Kidney glomerular epithelial cell (primary cell): ENCODE measurements around the gene A1BG.
"Not testable (repeated sequence)": the region's sequence is repeated elsewhere in the genome, so short reads cannot be mapped to it uniquely, and the experiment has no call there.

ENCODE experiments used
- DNase-seq: peaks from one replicate; lab custom pipeline; 2025; lab: John Stamatoyannopoulos, UW

Gene A1BG

DNA sequence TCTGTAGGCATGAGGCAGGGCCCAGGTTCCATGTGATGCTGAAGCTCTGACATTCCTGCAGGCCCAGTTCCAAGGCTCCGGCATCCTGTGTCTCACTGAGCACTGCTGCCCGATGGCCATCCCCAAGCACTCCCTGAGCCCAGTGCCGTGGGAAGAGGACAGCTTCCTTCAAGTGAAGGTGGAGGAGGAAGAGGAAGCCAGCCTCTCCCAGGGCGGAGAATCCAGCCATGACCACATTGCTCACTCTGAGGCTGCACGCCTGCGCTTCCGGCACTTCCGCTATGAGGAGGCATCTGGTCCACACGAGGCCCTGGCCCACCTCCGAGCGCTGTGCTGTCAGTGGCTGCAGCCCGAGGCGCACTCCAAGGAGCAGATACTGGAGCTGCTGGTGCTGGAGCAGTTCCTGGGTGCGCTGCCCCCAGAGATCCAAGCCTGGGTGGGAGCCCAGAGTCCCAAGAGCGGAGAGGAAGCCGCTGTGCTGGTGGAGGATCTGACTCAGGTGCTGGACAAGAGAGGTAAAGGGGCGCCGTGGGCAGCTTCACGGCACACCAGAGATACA, 18.5 kb downstream of the A1BG start:
- no peak for DNase-seq

DNA sequence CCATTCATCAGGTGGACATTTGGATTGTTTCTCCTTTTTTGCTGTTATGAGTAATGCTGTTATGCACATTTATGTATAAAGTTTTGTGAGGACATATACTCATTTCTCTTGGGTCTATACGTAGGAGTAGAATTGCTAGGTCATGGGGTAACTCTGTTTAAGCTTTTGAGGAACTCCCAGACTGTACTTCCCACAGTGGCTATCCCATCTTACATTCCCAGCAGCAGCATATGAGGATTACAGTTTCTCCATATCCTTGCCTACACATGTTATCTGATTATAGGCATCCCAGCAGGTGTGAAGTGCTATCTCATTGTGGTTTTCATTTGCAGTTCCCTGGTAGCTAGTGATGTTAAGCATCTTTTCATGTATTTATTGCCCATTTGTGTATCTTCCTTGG, 20.6 kb downstream of the A1BG start:
- DNase-seq, result no peak

DNA sequence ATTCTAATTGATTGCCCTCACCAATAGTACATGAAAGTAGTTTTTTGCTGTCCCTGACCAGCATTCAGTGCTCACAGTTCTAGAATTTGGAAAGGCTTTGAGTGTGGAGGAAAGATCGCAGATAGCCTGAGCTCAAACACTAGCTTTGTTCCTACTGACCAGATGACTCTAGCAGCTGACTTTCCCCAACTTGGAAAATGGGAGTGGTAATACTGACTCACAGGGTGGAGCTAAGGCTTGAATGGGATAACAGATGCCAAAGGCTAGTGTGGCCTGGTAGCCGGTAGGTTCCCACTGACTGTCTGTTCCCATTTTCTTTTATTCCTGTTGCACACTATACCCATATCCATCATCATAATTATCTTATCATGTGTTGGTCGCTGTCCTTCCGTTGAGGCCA, 22.8 kb downstream of the A1BG start:
- DNase-seq, result peak; percentile 9

DNA sequence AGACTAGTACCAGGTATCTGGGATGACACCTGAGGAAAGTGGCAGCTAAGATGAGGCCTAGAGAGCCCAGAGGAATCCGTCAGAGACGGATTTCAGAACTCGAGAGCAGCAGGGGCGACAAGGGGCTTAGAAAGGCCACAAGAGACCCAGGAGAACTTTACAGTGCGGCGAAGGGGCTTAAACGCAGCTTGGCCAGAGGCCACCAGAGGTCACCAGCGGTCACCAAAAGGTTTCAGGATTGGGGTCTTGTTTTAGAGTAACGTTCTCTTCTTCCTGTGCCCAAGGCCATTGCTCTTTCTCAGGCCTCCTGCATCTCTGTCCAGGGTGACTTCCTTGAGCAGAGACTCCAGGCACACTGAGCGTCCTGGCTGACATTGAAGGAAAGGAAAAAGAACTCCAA, 24.3 kb downstream of the A1BG start:
- no peak for DNase-seq

DNA sequence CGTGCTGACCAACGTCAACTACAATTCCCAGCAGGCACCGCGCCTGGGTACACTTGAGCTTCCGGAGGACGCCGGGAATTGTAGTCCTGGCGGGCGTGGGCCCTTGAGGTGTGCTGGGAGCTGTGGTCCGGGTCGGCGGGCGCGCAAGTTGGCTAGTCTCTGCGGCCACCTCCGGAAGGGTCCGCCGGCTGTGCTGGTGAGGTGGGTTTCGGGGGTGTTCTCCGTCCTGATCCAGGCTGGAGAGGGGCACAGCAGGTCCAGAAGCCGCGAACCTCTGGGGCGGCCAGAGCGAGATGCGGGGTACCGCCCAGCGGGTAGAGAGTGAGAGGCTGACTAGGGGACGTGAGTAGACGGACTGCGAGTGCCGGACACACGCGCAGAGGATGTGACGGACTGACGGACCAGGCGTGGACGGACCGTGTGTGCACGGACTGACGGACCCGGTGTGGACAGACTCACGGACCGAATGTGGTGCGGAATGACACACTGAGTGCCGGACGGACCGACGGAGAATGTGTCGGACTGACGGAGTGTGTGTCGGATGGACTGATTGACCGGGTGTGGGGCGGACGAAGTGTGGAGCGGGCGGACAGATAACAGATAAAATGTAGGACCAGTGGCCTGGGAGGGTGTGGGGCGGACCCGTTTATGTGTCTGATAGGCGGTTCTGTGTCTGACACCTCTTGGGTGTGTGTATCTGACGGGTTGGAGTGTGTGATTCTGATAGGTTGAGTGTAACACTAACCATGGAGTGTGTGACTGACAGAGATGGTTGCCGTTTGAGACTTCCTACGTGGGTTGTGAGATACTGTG, 26.2 kb downstream of the A1BG start, which contains the start of gene ZSCAN22:
Gene ZSCAN22, plus strand, starts transcription at position 81 of the 813 bp plus-strand sequence. CDS start 7,809 bp downstream, outside the sequence.
- DNase-seq, result peak; percentile 86

DNA sequence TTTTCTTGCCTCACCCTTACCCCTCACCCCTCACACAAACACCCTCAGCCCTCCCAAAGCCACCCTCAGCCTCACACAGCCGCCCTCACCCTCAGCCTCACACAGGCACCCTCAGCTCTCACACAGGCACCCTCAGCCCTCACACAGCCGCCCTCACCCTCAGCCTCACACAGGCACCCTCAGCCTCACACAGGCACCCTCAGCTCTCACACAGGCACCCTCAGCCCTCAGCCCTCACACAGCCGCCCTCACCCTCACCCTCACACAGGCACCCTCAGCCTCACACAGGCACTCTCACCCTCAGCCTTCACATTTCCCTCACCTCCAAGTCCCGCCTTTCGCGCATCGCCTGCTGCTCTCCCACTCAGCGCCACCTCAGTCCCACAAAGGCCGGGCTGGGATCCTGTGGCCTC, 26.8 kb downstream of the A1BG start:
- no peak for DNase-seq

DNA sequence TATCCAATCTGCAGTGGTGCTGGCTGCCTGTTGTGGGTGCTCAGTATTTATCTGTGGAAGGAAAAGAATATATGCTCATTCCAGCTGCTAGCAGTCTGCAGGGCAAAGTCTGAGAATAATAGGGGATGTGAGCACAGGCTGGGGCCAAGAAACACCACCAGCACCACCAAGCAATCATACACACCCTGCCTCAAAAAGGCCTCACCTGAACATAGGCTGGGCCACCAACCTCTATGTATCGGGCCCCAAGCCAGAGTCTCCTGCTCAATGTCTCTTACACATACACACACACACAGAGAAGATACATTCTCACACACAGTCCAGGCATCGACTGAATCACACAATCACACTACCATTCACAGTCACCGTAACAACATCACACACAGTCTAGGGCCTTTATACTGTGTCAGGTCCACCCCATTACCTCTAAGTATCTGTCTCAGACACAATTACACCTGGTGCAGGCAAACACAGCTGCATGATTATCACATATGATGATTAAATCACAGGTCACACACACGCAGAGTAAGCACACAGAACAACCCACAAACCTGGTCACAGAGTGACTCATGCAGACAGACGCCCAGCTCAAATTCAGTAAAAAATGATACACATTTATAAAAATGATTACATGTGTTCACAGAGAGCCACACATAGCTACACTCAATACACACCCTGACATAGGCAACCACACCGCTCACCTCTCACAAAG, 27.8 kb downstream of the A1BG start:
- DNase-seq, result no peak

DNA sequence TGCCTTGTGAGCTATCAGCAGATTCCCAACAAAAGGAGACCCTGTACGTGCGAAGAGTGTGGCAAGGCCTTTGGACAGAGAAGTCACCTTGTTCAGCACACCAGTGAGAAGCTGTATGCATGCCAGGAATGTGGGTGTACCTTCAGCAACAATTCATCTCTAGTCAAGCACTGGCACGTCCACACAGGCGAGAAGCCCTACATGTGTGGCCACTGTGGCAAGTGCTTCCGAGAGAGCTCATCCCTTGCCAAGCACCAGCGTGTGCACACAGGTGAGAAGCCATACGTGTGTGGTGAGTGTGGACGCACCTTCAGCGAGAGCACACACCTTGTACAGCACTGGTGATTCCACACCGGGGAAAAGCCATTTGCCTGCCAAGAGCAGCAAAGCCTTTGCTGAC, 34.1 kb downstream of the A1BG start:
- no peak for DNase-seq

DNA sequence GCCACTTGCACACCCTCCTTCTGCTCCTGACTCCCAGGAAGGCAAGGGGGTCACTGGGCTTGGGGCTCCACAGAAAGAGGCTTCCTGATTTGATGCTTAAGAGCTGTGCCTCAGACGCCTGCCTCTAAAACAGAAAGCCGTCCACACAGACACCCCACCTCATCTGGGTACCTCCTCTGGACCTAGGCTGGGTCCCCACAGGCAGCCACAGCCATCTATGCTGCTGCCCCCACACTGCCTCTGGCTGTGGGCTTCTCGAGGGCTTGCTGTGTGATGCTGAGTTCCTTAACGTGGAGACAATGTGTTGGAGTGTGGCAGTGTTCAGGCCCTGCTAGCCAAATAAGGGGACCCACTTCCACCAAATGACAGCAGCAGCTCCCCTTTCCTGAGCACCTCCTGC, 35.0 kb downstream of the A1BG start:
- DNase-seq, result no peak

DNA sequence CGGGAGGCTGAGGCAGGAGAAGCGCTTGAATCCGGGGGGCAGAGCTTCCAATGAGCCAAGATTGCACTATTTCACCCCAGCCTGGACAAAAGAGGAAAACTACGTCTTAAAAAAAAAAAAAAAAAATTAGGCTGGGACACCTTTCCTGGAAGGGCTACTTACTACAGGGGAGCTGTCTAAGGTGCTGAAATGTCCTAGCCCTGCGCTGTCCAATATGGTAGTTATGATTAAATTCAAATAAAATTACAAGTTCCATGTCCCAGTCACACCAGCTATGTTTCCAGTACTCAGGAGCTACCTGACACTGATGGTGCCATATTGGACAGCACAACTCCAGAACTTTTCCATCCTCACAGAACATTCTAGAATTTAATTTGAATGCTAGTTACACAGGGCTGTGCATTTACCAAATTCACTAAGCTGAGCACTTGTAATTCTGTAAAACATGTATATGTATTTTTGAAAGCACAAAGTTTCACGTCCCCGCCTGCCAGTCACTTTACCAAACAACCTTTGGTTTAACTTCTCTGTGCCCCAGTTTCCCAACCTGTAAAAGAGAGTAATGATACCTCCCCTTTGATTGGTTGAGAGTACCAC, 35.7 kb downstream of the A1BG start:
- peak; percentile 31 for DNase-seq

DNA sequence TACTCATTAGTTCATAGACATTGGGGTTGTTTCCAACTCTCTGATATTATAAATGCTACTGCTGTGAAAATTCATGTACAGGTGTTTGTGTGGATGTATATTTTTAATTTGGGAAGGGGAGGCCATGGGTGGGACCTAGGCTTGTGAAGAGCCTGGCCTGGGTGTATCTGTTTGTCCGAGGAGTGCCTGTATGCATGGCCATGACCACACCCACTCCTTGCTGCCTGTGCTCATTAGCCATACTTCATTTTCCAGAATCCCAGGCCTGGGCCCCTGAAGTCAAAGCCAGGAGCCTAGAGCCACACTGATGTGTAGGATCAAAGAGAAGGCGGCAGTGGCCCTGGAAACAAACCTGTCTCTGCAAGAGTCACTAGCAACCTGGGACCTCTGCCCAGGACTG, 37.7 kb downstream of the A1BG start:
- no peak for DNase-seq

DNA sequence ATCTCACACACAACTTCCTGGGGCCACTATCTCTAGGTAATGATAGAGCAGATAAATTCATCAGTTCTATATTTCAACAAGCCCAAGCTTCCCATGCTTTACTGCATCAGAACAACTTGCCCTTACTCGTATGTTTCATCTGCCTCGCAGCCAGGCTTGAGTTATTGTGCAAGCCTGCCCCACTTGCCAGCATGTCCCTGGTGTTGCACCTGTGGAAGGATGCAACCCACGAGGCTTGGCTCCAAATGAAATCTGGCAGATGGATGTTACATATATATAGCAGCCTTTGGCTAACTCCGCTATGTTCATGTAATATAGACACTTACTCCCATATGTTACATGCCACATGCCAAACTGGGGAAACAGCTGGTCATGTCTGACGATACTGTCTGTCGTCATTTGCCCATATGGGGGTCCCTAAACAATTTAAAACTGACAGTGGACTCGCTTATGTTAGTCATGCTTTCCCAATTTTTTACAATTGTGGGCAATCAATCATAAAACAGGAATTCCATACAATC, 41.9 kb downstream of the A1BG start:
- DNase-seq, result no peak

DNA sequence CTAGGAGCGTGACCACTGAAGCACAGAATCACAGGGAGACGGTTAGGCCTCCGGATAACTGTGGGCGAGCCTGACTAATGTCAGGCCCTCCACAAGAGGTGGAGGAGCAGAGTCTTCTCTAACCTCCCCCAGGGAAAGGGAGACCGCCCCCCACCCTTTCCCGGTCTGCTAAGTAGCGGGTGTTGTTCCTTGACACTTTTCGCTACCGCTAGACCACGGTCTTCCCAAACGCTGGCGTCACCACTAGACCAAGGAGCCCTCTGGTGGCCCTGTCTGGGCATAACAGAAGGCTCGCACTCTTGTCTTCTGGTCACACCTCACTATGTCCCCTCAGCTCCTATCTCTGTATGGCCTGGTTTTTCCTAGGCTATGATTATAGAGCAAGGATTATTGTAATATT, 42.6 kb downstream of the A1BG start:
- not testable (repeated sequence) for DNase-seq

DNA sequence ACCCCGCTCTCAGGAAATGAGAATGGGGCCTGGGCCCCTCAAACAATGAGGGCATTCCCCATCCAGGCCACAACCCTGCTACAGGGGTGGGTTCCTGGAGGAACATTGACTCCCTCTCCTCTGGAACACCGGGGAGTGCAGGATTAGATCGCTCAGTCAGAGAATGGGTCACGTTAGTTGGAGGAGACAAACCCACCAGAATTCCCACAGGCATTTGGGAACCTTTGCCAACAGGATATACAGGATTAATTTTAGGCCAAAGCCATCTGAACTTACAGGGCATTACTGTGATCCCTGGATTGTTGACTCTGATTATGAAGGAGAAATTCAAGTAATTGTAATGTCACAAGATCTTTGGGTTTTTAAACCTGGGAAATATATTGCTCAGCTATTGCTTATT, 45.6 kb downstream of the A1BG start:
- no peak for DNase-seq

DNA sequence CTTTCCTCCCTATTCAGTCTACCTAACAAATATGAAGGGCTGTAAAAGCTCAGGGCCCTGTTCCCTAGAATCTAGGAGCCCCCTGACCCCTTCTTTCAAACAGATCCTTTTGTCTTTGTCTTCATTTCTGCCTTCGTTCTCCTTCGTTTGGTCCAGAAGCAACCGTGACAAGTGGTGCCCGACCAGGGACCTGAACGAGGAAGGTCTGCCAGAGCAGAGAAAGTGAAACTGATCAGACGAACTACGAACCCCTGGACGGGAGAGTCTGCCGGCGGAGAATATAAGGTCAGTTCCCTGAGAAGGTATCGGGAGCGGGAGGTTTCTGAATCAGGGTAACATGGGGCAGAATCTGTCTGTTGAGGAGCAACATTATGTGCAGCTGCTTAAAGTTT, 47.4 kb downstream of the A1BG start:
- no peak for DNase-seq

DNA sequence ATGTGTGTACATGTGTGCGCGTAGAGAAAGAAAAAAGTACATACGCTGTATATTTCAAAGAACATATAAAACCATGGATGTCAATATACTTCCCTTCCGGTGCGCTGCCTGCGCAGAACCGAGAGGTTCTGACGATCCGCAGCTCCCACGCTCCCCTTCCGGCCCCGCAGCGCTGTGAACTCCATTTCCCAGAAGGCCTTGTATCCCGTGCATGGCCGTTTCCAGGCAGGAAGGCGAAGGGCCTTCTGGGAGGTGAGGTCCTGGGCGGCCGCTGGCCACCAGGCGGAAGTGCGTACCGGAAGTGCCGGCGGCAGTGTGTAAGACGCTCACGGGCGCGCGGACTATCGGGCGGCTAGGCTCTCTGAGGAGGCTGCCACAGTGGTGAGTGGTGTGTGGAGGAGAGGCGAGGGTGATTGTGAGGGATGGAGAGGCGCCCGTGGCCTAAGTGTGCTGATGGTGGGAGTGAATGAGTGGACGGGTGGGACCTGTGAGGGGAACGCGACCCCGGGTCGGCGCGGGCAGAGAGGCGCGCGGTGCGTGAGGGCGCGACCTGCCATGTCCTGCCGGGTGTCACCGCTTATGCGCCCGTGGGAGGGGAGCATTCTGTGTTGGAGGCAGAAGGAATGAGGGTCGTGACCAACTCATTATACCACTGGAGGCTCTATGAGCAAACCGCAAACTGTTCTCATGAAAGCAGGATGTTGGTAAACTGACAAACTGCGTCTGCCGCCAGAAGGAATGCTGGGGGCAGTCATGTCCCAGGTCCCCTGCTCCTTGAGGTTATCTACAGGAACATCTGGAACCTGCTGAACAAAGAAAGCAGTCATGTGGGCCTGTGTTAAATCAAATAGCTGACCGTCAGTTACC, 48.0 kb downstream of the A1BG start, which contains the start of gene ERVK3-1:
Gene ERVK3-1, plus strand, starts transcription at position 313 of the 867 bp plus-strand sequence. CDS start 6,792 bp downstream, outside the sequence.
- DNase-seq, result peak; percentile 94

DNA sequence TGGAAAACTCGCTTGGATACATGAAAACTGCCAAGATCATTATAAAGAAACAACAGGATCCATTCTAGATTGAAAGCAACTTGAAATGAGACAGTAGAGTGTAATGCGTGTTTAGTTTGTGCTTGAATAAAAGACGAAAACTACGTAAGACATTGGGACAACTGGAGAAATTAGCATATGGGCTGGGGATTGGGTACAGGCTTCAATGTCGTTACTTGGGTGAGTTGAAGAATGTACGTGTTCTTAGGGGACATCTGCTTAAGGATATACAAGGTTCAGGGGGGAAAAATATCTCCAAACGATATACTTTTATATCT, 48.6 kb downstream of the A1BG start:
- no peak for DNase-seq

DNA sequence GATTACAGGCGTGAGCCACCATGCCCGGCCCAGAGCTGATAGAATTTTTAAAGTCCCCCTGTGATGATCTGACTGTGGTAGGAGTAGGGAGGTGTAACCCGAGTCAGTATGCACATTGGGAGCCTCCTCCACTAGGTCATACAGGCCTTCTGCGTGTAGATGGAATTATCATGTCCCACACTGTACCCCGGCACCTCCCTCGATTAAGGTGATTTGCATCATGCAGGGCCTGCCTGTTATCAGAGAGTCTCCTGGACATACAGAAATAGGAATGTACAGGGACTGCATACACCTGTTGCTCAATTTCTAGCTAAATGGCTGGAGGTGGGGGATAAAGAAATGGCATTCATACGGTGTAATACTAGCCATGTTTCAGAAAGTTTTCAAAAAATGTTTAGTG, 49.0 kb downstream of the A1BG start:
- no peak for DNase-seq

DNA sequence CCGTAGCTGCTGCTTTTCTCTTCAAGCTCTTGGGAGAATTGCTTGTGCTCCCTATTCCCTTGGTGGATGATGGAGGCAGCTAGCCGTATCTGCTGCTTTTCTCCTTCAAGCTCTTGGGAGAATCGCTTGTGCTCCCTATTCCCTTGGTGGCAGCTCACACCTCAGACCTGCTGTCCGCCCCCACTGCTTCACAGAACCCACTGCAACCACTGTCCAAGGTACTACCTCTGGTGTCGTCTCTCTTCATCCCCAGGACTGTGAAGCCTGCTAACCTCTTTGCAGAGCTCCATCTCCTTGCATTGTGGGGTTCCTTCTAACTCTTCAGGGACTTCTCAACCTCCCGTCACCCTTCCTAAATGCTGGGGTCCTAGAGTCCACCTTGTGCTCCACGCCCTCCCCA, 52.7 kb downstream of the A1BG start:
- no peak for DNase-seq

DNA sequence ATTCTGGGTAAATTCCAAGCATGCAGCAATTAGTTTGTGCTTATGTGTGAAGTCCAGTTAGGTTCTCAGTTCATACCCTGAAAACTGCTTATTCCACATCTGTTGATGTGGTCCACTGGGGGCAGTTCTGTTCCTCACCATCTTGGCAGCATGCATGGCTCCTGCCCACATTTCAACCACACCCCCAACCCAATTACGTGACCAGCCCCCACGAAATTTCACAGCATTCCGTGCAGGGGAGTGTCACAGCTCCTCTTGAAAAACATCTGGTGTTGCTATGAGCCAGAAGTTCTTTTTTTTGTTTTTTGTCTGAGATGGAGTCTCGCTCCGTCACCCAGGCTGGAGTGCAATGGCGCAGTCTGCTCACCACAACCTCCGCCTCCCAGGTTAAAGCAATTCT, 57.2 kb downstream of the A1BG start:
- DNase-seq, result no peak
